GM18868 (cell line): ENCODE results near the gene RBM47.
"Not testable (repeated sequence)": the region's sequence is repeated elsewhere in the genome, so short reads cannot be mapped to it uniquely, and the experiment has no call there.

Experiments
- ATAC-seq: cut with Tn5 transposase; IDR thresholded peaks from one replicate; pipeline ENCODE4 v1.9.1; 2021; ENCODE audit warnings: mild to moderate bottlenecking, moderate library complexity; ENCODE audit not compliant: unreplicated experiment

RBM47 gene

GRCh38 chr4:40629401-40630334, at the start of gene RBM47:
RBM47 (minus strand) TSS chr4:40629864; CDS start chr4:40438893, 190,971 bp downstream.
- ATAC-seq = peak; percentile 47

GRCh38 chr4:40678421-40678820, 48.8 kb upstream of the RBM47 start:
- no peak for ATAC-seq

GRCh38 chr4:40675166-40675565, 45.5 kb upstream of the RBM47 start:
- ATAC-seq = no peak

DNA sequence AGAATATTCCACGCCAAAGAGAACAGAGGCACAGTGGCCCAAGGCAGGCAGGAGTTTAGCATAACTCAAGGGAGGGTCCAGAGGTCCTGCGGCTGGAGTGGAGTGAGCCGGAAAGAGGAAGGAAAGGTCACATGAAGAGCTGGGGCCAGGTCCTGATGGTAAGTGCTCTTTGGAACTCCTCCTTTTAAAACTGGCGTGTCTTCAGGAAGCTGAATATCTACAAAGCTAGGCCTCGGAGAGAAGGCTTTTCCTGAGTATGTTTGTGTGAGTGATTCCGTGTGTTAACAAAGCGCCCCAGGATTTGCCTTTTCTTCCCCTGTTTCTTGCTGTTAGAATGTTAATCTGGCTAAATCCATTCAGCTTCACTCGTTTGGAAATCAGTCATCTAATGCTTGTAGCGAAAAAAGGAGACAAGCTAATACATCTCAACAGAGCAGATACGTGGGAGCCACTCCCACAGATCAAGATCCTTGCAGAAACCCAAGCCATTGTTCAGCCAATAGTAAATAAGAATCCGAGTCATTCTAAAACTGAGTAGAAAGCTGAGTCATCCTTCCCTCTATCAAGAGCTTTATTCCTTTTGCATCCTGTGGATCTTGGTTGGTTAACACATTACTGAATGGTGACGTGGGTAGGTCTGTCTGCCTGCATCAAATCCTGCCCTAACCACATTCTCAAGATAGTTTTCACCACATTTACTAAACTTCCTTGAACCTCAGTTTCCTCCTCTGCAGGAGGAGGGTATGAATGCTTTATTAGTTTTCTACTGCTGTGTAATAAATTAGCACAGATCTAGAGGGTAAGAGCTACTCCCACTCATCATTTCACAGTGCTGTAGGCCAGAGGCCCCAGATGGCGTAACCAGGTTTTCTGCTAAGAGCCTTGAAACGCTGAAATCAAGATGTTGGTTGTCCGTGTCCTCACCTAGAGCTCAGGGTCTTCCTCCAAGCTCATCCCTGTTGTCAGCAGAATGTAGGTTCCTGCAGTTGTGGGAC, 43.2 kb upstream of the RBM47 start:
- peak; percentile 82 for ATAC-seq

GRCh38 chr4:40669504-40669903, 39.8 kb upstream of the RBM47 start:
- peak; percentile 46 for ATAC-seq

DNA sequence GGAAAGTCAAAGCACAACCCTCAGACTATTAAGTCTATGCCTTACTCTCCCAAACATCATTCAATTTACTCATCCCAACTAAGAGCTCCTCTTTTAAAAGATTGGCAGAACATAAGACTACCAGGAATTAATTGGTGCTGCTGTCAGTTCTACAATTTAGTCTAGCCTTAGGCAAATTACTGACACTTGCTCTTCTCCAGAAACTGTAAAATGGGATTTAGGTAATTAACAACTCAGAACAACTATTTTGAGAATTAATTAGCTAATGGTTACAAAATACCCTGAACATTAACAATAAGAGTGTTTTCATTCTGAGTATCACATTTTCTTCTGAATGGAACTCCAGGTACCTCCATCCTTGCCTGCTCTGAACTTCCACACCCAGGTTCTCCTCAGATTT, 36.2 kb upstream of the RBM47 start:
- ATAC-seq = no peak

GRCh38 chr4:40662962-40663604, 33.4 kb upstream of the RBM47 start:
- ATAC-seq = peak; percentile 78

DNA sequence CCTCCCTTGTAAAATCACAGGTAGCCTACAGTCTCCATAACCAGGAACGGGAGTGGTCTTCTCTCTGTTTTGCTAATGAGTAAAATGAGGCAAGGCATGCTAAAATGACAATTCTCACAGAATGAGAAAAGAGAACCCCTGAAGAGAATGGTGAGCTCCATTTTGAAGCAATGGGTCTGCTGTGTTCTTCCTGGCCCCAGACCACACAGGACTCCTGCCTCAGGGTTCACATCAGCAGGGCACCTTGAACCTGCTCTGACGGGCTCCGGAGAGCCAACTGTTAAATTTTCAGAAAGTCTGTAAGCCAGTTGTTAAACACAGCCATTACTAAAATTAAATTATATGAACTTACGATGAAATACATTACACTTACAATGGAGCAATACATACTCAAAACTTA, 32.1 kb upstream of the RBM47 start:
- ATAC-seq = no peak

DNA sequence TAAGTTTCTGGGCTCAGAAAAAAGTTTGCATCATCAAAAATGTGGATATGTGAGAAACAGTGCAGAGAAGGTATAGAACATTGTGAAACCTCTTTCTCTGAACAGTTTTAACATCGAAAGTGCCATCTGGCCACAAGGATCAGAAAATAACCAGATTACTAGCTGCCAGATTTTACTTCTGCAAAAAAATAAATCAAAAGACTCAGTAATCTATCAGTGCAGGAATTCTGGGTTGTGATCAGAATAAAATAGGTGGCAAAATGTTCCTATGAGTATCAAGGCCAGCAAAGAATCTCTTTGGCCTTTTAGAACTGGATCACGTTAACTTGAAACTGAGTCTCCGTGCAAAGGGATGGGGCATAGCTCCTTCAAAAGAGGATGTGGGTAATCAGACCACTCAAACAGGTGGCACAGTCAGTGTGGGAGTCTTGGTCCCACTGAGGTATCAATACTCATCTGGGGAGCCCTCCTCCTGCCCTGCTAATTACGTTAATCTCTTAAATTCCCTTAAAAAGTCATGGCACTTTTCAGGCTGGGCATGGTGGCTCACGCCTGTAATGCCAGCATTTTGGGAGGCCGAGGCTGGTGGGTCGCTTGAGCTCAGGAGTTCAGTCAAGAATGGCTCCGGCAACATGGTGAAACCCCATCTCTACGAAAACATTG, 26.7 kb upstream of the RBM47 start:
- ATAC-seq = peak; percentile 94

GRCh38 chr4:40651280-40651679, 21.6 kb upstream of the RBM47 start:
- ATAC-seq = no peak

DNA sequence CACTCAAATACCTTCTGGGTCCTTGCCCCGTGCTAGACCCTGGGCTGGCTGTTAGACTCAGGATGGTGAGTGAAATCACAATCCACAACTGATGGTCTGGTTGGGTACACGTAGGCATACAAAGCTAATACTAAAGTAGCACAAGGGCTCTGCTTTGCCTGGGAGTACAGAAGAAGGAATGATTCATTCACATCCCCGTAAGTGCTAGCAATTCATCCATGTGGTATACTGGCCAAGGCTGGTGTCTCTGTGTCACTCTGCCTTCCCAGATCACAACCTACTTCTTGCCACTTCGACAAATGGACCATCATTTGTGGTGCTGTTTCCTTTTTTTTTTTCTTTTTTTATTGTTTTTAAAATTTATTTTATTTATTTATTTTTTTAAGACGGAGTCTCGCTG, 19.7 kb upstream of the RBM47 start:
- no peak for ATAC-seq

- ATAC-seq = no peak
Measured at GRCh38 chr4:40648742-40649281, 19.1 kb upstream of the RBM47 start.

GRCh38 chr4:40648131-40648530, 18.5 kb upstream of the RBM47 start:
- ATAC-seq = no peak

- no peak for ATAC-seq
Measured at GRCh38 chr4:40645586-40645985, 15.9 kb upstream of the RBM47 start.

DNA sequence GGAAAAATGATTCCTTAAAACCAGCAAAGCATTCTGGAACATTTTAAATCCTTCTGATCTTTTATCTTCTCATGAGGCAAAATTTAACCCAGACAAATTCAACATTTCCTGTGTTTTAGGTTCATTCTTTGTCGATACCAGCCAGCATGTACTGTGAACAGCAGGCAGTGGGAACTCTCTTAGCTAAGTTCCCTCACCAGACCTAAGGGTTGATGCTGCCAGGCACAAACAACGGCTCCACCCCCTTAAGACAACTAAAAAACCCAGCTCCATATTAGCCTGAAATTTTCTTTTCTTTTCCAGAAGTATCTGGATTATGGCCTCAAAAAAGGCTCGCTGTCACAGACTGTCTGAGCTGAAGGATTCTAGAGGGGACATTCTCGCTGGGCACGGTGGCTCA, 2.4 kb upstream of the RBM47 start:
- ATAC-seq = no peak

GRCh38 chr4:40630335-40631021, 814 bp upstream of the RBM47 start:
- ATAC-seq = peak; percentile 51

DNA sequence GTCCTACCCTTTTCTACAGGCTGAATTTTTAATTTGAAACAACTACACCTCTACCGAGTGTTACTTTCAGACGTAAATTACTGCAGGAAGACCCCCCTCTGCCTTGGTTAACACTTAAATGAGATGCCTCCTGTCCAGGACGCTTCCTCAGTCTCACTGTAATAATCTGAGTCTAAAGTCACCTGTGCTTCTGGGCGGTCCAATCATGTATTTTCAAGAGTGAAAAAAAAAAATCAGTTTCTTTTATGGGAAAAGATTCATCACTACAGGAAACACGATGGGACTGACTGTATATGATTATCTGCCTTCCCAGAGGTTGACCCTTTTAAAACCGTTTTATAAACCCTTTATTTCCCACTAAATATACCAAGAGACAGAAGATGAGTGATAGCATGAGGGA, 776 bp downstream of the RBM47 start:
- no peak for ATAC-seq

DNA sequence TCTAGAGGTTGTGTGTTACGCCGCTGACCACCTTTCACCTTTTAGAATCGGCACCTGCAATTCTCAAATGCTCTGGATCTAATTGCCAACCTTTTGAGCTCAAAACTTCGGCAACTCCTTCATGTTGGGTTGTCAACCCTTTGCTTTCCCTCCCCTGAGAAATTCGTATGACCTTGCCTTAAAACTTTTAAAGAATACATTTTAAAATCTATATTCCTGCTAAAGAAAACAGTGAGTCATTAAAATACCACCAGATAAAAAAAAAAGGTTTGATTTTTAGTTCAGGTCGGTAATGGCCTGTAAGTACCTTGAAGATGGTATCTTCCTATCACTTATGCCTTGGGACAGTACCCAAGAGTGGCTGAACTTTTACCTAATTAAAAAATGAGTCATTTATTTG, 1.3 kb downstream of the RBM47 start:
- ATAC-seq = not testable (repeated sequence)

DNA sequence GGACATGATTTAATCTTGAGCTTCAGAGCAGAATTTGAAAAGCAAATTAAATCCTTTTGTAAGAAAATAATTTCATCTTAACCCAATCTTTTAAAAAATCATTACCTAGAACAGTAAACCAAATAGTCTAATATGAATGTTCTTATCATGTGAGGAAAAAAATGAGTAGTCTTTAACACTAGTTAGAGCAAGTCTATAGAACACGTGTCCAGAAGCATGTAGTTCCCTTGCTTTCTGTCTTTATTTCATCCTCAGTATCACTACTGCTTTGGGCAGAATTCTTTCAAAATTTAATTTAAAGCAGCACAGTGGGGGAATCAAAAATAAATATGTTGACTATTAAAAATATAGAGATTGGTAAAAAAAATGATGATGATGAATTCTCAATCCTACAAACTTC, 2.1 kb downstream of the RBM47 start:
- ATAC-seq = no peak
